Measurements from ENCODE around the gene MXD4.

DNA sequence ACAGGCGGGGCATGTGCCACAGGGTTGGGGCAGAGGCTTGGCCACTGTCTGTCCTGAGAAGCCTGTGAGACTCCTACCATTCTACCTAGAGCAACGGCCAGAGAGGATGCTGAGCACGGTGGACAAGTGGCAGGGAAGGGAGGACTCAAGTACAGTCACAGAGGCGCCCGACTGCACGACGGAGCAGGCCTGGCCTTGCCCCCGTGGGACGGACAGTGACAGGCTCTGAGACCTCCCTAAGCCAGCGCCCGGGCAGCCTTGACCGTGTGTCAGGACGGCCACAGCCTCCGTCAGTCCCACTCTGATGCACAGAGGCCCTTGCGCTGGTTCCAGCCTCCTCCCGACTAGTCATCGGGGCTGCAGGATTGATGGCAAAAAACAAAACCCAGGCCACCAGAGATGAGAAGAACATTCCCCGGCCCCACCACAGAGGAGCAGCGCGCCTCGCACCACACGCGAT is 36.7 kb upstream of the MXD4 start:
- TF ChIP-seq TARDBP (IDR thresholded peaks at IDR 0.05) (no peak), HDGF (IDR thresholded peaks at IDR 0.05; ENCODE audit: borderline replicate concordance) (no peak), ZNF384 (IDR thresholded peaks at IDR 0.05) (no peak), SP1 (IDR thresholded peaks at IDR 0.05) (no peak), ELF4 (IDR thresholded peaks at IDR 0.05) (no peak), BHLHE40 (IDR thresholded peaks at IDR 0.05; ENCODE audit: borderline replicate concordance) (no peak), SUZ12 (IDR thresholded peaks at IDR 0.05) (no peak), ARNT (IDR thresholded peaks at IDR 0.05) (no peak), LEF1 (IDR thresholded peaks at IDR 0.05; ENCODE audit: borderline replicate concordance) (no peak), FOXA1 (IDR thresholded peaks at IDR 0.05) (no peak), FOXM1 (IDR thresholded peaks at IDR 0.05; ENCODE audit: borderline replicate concordance) (no peak), L3MBTL2 (conservative IDR thresholded peaks at IDR 0.05) (no peak)
- TF ChIP-seq, protein P1, sequence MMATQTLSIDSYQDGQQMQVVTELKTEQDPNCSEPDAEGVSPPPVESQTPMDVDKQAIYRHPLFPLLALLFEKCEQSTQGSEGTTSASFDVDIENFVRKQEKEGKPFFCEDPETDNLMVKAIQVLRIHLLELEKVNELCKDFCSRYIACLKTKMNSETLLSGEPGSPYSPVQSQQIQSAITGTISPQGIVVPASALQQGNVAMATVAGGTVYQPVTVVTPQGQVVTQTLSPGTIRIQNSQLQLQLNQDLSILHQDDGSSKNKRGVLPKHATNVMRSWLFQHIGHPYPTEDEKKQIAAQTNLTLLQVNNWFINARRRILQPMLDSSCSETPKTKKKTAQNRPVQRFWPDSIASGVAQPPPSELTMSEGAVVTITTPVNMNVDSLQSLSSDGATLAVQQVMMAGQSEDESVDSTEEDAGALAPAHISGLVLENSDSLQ (IDR thresholded peaks at IDR 0.05) = no peak
